ENCODE results near the gene ZFR.
A peak's percentile ranks its signal among the peaks of the same experiment; 100 is the strongest.

The ZFR gene

DNA sequence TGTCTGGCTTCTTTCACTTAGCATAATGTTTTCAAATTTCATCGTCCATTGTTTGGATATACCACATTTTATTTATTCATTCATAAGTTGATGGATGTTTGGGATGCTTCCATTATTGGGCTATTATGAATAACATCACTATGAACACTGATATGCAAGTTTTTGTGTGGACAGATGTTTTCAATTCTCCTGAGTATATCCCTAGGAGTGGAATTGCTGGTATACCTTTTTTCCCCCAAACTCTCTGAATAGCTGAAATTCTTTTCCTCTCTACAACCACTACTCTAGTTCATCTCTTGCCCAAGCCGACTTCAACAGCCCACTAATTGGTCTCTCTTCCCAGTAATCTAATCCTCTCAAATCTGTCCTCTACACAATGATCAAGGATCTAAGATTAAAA is 4.7 kb upstream of the ZFR start:
- no peaks in the 10 kb centered on the region for H3K36me3 ChIP-seq (ENCODE audit: insufficient read depth, low read length)
- no peak overlapping the region for H3K4me3 ChIP-seq (ENCODE audit: low read length)
- H3K27ac ChIP-seq (ENCODE audit: low read depth, low read length) = no peak overlapping the region
- H3K4me1 ChIP-seq (ENCODE audit: insufficient read depth, low read length) = peaks cover 10% of the 10 kb centered on the region; the same call in 1 of the 2 replicates
- no peak overlapping the region for H3K9ac ChIP-seq (ENCODE audit: low read depth, low read length)
- no peaks in the 10 kb centered on the region for H3K9me3 ChIP-seq (ENCODE audit: insufficient read depth, low read depth, low read length)
- peaks cover 20% of the 10 kb centered on the region for H3K27me3 ChIP-seq (ENCODE audit: insufficient read depth, low read length)
- WGBS = no CpG with 5 or more reads among the region's 2 CpGs

DNA sequence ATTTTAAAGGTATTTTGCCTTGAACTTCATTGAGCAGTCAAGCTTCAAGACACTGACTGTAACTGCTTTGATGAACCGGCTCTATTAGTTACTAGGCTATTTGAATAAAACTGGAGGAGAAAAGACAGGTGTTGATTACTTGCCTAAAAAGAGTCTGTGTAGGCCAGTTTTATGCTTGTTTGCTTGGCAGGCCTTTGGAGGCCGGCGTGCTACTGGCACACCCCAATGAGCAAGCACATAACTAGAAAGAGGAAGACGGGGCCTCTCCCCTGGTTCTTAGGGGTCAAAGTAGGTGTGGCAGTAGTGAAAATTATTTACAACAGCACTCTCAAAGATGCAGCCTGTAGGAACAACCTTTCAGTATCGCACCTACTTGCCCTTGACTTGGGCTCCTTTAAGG is 2.1 kb upstream of the ZFR start:
- no peak overlapping the region for H3K4me3 ChIP-seq (ENCODE audit: low read length)
- H3K27ac ChIP-seq (ENCODE audit: low read depth, low read length) = no peak overlapping the region
- 94% methylated on average over 4 of the region's 5 CpGs for WGBS
- H3K9me3 ChIP-seq (ENCODE audit: insufficient read depth, low read depth, low read length) = no peaks in the 10 kb centered on the region
- H3K9ac ChIP-seq (ENCODE audit: low read depth, low read length) = no peak overlapping the region
- peaks cover 20% of the 10 kb centered on the region for H3K27me3 ChIP-seq (ENCODE audit: insufficient read depth, low read length)
- peaks cover 20% of the 10 kb centered on the region for H3K4me1 ChIP-seq (ENCODE audit: insufficient read depth, low read length)
- peaks cover 2% of the 10 kb centered on the region; the same call in 1 of the 2 replicates for H3K36me3 ChIP-seq (ENCODE audit: insufficient read depth, low read length)

DNA sequence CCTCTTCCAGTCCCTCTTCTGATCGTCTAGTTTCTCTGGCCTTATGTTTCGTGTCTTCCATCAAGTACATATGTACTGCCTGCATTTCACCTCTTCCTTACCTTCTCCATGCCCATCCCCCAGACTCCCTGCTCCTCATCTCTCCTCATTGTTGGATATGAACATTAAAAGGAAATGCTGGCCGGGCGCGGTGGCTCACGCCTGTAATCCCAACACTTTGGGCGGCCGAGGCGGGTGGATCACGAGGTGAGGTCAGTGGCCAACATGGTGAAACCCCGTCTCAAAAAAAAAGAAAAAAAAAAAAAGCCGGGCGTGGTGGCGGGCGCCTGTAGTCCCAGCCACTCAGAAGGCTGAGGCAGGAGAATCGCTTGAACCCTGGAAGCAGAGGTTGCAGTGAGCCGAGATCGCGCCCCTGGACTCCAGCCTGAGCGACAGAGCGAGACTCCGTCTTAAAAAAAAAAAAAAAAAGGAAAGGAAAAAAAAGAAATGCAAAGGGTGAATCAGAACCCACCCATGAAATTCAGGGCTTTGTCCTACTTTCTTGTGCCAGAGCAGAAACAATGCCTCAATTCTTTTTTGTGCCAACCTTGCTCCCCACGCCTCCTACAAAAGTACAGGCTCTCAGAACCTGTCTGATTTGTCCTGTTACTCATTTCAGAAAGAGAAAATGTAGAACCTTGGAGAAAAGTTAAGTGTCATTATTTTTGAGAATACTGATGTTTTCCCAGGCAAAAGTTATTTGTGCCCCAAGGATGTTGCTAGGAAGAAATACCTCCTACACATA is 1.5 kb upstream of the ZFR start:
- Histone ChIP-seq H3K4me1 (ENCODE audit: insufficient read depth, low read length) (peaks cover 20% of the 10 kb centered on the region), H3K27me3 (ENCODE audit: insufficient read depth, low read length) (peaks cover 20% of the 10 kb centered on the region), H3K9ac (ENCODE audit: low read depth, low read length) (no peak overlapping the region), H3K36me3 (ENCODE audit: insufficient read depth, low read length) (peaks cover 3% of the 10 kb centered on the region; the same call in 1 of the 2 replicates), H3K27ac (ENCODE audit: low read depth, low read length) (no peak overlapping the region), H3K9me3 (ENCODE audit: insufficient read depth, low read depth, low read length) (no peaks in the 10 kb centered on the region), H3K4me3 (ENCODE audit: low read length) (peak overlapping the region; percentile 78)
- 80% methylated on average over 23 of the region's 23 CpGs for WGBS

DNA sequence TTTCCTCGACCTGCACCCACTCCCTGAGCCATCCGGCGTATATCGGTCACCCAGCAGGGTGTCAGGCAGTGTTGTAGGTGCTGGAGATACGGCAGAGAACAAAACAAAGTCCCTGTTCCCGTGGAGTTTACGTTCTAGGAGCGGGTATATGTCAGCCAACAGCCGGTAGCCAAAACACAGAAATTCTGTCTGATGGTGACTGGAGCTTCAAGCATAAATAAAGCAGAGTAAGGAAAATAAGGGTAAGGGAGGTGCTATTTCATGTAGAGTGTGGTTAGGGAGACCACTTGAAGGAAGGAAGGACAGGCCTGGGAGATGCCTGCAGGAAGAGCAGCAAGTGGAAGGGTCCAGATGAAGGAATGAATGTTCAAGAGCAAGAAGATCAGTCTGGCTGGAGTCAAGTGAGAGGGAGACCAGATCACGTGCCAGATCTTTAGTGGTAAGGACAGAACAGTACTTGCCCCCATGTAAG is 783 bp upstream of the ZFR start:
- Histone ChIP-seq H3K27ac (ENCODE audit: low read depth, low read length) (no peak overlapping the region), H3K9ac (ENCODE audit: low read depth, low read length) (no peak overlapping the region), H3K27me3 (ENCODE audit: insufficient read depth, low read length) (peaks cover 20% of the 10 kb centered on the region), H3K4me3 (ENCODE audit: low read length) (peak overlapping the region; percentile 78), H3K4me1 (ENCODE audit: insufficient read depth, low read length) (peaks cover 20% of the 10 kb centered on the region), H3K36me3 (ENCODE audit: insufficient read depth, low read length) (peaks cover 3% of the 10 kb centered on the region; the same call in 1 of the 2 replicates), H3K9me3 (ENCODE audit: insufficient read depth, low read depth, low read length) (no peaks in the 10 kb centered on the region)
- WGBS = 8% methylated on average over 10 of the region's 10 CpGs

DNA sequence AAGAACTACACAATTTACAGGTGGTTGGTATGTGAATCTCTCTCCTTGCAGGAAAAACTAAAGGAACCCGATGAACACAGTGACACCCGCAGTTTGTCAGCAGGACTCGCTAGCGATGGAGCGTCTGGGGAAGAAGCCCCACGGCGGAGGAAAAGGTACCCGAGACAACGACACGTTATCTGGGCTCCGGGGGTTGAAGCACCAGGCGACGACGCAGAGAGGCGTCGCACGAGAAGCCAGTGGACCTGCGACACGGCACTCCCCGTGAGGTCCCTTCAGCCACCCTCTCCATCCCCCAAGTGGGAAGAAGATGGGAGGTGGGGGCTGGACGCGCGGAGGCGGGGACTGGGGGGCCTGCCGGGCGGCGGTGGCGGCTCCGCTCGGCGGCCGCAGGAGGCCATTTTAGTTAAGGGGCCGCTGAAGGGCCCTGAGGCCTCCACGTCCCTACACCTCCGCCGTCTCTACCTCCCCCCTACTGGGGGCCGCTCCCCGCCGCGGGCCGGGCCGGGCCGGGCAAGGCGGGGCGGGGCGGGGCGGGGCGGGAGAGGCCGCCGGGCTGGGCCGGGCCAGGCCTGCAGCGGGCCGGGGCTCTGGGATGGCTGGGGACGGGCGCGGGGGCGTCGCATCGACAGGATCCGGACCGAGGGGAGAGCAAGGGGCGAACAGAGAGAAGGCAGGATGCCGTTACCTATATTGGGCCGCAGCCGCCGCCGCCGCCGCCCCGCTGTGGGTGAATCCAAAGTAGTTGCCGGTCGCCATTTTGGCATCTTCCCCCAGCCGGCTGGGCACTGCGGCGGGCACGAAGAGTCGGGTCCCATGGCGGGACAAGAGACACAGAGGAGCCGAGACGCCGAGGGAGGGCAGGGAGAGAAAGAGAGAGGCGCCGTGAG is 754 bp downstream of the ZFR start:
- H3K9me3 ChIP-seq (ENCODE audit: insufficient read depth, low read depth, low read length) = no peaks in the 10 kb centered on the region
- peaks cover 24% of the 10 kb centered on the region for H3K4me1 ChIP-seq (ENCODE audit: insufficient read depth, low read length)
- under 1% methylated on average over 79 of the region's 83 CpGs for WGBS
- H3K36me3 ChIP-seq (ENCODE audit: insufficient read depth, low read length) = peaks cover 7% of the 10 kb centered on the region; the same call in 1 of the 2 replicates
- peaks cover 20% of the 10 kb centered on the region for H3K27me3 ChIP-seq (ENCODE audit: insufficient read depth, low read length)
- peak overlapping the region; percentile 90 for H3K9ac ChIP-seq (ENCODE audit: low read depth, low read length)
- peak overlapping the region; percentile 78 for H3K4me3 ChIP-seq (ENCODE audit: low read length)
- peak overlapping the region; percentile 61 for H3K27ac ChIP-seq (ENCODE audit: low read depth, low read length)

DNA sequence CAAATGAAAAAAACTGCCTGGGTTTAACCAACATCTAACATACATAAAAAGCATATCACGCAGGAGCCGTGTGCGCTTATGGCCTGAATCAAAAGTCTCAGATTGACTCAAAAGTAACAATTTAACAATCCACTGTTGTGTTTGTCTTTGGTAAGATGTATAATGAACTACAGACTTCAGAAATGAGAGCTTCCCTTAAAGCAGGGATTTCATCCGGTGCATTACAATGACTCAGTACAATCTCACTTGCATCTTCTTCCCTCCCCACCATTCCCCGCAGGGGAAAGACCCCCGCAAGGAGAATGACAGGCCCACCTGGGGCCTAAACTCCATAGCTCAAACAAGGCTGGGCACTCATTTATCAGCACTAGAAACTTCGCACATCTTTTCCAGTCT is 1.4 kb downstream of the ZFR start:
- 31% methylated on average over 6 of the region's 7 CpGs for WGBS
- H3K4me1 ChIP-seq (ENCODE audit: insufficient read depth, low read length) = peaks cover 24% of the 10 kb centered on the region
- peaks cover 7% of the 10 kb centered on the region; the same call in 1 of the 2 replicates for H3K36me3 ChIP-seq (ENCODE audit: insufficient read depth, low read length)
- H3K9me3 ChIP-seq (ENCODE audit: insufficient read depth, low read depth, low read length) = no peaks in the 10 kb centered on the region
- peak overlapping the region; percentile 78 for H3K4me3 ChIP-seq (ENCODE audit: low read length)
- H3K27ac ChIP-seq (ENCODE audit: low read depth, low read length) = peak overlapping the region; percentile 41; the same call in 1 of the 2 replicates
- H3K9ac ChIP-seq (ENCODE audit: low read depth, low read length) = peak overlapping the region; percentile 66
- H3K27me3 ChIP-seq (ENCODE audit: insufficient read depth, low read length) = peaks cover 20% of the 10 kb centered on the region

DNA sequence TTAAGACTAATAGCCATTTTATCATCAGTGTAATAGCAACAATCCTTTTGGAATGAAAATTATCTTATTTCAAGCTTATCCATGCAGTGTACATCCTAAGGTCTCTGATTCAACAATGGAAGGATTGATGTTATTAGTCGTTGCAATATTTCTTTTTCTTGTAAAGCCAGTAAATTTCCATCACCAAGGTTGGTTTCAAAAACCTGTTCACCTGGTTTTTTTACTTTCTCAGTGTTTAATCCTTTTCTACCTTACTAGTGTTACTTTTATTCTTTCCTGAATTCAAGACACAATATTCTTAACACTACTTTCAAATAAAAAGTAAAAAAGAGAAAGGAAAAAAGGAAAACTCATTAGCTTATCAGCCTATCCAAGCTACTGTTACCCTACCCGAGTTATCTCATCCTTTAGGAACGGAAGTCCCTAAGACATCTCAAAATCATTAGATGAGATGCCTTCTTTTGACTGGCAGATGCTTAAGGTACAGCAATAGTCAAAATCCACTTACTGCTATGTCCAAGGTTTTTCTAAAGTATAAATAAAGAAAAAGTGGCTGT is 5.4 kb downstream of the ZFR start:
- Histone ChIP-seq H3K36me3 (ENCODE audit: insufficient read depth, low read length) (peaks cover 7% of the 10 kb centered on the region; the same call in 1 of the 2 replicates), H3K9ac (ENCODE audit: low read depth, low read length) (no peak overlapping the region), H3K27ac (ENCODE audit: low read depth, low read length) (no peak overlapping the region), H3K4me3 (ENCODE audit: low read length) (no peak overlapping the region), H3K4me1 (ENCODE audit: insufficient read depth, low read length) (peaks cover 14% of the 10 kb centered on the region), H3K9me3 (ENCODE audit: insufficient read depth, low read depth, low read length) (no peaks in the 10 kb centered on the region), H3K27me3 (ENCODE audit: insufficient read depth, low read length) (no peaks in the 10 kb centered on the region)
- WGBS = 87% methylated on average over 3 of the region's 3 CpGs

DNA sequence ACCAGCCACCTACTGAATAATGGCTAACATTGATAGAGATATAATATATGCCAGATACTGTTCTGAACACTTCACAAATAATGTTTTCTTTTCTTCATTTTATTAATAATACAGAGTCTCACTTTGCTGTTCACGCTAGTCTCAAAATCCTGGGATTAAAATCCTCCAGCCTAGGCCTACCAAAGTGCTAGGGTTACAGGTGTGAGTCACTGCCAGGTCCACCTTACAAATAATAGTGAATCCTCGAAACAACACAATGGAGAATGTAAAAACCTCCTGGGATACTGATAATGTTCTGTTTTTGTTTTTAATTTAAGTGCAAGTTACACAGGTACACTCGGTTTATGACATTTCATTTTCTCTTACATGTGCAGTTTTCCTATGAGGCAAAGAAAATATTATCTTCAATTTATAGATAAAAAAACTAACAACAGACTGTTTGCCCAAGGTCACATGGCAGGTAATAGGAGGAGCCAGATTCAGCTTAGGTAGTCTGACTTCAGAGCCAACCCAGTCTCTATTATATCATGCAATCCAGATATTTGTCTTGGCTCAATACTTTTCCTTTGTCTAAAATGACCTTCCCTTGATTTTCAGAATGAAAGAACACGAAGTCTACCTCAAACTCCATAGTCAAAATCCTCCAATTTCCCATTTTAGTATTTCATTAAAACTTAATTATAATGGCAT is 7.8 kb downstream of the ZFR start:
- Histone ChIP-seq H3K27me3 (ENCODE audit: insufficient read depth, low read length) (no peaks in the 10 kb centered on the region), H3K27ac (ENCODE audit: low read depth, low read length) (no peak overlapping the region), H3K9me3 (ENCODE audit: insufficient read depth, low read depth, low read length) (no peaks in the 10 kb centered on the region), H3K9ac (ENCODE audit: low read depth, low read length) (no peak overlapping the region), H3K4me3 (ENCODE audit: low read length) (no peak overlapping the region), H3K4me1 (ENCODE audit: insufficient read depth, low read length) (peaks cover 4% of the 10 kb centered on the region), H3K36me3 (ENCODE audit: insufficient read depth, low read length) (peaks cover 7% of the 10 kb centered on the region; the same call in 1 of the 2 replicates)
- WGBS = 96% methylated on average over 3 of the region's 4 CpGs

DNA sequence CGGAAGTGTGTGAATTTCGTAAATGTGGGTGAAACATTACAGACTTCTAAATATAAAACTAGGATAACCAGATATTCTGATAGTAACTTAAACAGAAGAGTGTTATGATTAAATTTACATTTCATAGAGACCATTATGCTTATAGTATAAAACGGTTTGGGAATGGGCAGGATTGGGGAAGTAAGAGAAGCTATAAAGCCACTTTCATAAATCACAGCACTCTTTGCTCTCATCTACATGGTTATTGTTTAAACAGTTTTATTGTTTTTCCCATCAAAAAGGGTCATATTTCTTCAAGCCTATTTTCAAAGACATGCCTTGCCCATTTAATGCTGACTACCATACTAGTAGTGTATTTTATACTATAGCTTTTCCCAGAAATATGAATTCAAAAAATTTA is 9.2 kb downstream of the ZFR start:
- H3K9ac ChIP-seq (ENCODE audit: low read depth, low read length) = no peak overlapping the region
- H3K27me3 ChIP-seq (ENCODE audit: insufficient read depth, low read length) = no peaks in the 10 kb centered on the region
- H3K36me3 ChIP-seq (ENCODE audit: insufficient read depth, low read length) = peaks cover 4% of the 10 kb centered on the region; the same call in 1 of the 2 replicates
- 100% methylated on average over 1 of the region's 3 CpGs for WGBS
- H3K4me1 ChIP-seq (ENCODE audit: insufficient read depth, low read length) = peaks cover 4% of the 10 kb centered on the region; the same call in 1 of the 2 replicates
- H3K9me3 ChIP-seq (ENCODE audit: insufficient read depth, low read depth, low read length) = no peaks in the 10 kb centered on the region
- no peak overlapping the region for H3K27ac ChIP-seq (ENCODE audit: low read depth, low read length)
- H3K4me3 ChIP-seq (ENCODE audit: low read length) = no peak overlapping the region

DNA sequence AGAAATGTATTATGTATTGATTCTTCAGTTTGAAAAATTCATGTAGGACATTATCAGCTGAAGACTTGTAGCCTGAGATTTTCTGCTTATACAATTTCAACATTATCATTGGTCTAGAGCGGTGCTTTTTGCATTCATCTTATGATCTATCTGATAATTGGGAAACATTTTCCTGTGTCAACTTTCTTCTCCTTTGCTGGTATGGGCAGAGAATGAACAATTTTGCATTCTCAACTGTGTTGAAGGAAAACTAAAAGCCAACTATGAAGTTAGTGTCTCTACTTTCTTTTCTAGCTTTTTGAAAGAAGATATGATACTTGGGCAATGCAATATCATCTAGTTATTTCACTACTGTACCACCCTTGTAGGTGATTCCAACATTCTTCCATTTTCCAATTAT is 10.3 kb downstream of the ZFR start:
- Histone ChIP-seq H3K9me3 (ENCODE audit: insufficient read depth, low read depth, low read length) (no peaks in the 10 kb centered on the region), H3K27ac (ENCODE audit: low read depth, low read length) (no peak overlapping the region), H3K4me3 (ENCODE audit: low read length) (no peak overlapping the region), H3K9ac (ENCODE audit: low read depth, low read length) (no peak overlapping the region), H3K4me1 (ENCODE audit: insufficient read depth, low read length) (no peaks in the 10 kb centered on the region), H3K27me3 (ENCODE audit: insufficient read depth, low read length) (no peaks in the 10 kb centered on the region), H3K36me3 (ENCODE audit: insufficient read depth, low read length) (peaks cover 5% of the 10 kb centered on the region; the same call in 1 of the 2 replicates)
- WGBS = no CpG with 5 or more reads among the region's 1 CpG
